GM12865 (cell line): Measurements from ENCODE around the gene MYOCD.

Experiments used
- DNase-seq: peaks from one replicate; pipeline ENCODE4 v3.0.0; 2010; ENCODE audit warnings: low read depth
- H3K4me3 ChIP-seq: 2 replicates; pipeline ENCODE4 v1.5.1; 2011; ENCODE audit warnings: mild to moderate bottlenecking, low read depth, low read length, control low read depth
- TF ChIP-seq, protein P1 (sequence below): IDR thresholded peaks from 2 replicates; pipeline ENCODE4 v1.5.1; 2011; ENCODE audit warnings: low read length, control low read depth, low read depth, inconsistent platforms; ENCODE audit not compliant: insufficient read depth; ENCODE audit errors: missing control alignments

MYOCD gene

DNA sequence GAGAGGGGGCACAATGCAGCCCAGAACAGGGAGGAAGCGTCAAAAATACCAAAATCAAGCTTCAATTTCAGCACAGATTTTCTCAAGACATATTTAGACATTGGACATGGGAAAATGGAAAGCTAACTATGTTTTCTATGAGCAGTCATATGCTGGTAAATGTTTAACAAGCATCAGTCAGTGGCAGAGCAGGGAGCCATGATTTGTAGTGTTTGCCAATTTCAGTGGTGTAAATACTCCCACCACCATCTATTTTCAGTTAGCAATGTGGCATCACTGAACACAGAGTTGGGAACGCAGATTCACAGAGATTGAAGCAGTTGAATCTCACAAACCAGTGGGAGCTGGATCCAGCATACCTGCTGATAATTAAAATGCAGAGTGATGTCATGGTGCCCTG lies 24.6 kb upstream of the MYOCD start:
- DNase-seq: no peak
- no peak overlapping the region for H3K4me3 ChIP-seq
- TF ChIP-seq, protein P1, sequence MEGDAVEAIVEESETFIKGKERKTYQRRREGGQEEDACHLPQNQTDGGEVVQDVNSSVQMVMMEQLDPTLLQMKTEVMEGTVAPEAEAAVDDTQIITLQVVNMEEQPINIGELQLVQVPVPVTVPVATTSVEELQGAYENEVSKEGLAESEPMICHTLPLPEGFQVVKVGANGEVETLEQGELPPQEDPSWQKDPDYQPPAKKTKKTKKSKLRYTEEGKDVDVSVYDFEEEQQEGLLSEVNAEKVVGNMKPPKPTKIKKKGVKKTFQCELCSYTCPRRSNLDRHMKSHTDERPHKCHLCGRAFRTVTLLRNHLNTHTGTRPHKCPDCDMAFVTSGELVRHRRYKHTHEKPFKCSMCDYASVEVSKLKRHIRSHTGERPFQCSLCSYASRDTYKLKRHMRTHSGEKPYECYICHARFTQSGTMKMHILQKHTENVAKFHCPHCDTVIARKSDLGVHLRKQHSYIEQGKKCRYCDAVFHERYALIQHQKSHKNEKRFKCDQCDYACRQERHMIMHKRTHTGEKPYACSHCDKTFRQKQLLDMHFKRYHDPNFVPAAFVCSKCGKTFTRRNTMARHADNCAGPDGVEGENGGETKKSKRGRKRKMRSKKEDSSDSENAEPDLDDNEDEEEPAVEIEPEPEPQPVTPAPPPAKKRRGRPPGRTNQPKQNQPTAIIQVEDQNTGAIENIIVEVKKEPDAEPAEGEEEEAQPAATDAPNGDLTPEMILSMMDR: no peak

DNA sequence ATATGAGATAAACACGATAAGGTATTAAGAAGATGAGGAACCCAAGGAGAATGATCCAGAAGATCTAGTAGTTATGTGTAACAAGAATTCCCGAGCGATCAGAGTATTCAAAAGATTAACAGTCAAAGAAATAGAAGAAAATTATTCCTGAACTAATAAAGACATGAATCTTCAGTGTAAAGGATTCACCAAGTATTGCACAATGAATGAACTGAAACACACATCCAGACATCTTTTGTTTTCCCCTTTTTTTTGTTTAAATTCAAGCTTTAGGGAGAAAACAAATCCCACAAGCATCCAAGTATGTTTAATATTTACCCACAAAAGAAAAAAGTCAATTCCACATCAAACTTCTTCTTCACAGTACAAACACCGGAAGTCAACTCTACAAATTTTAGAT lies 23.7 kb upstream of the MYOCD start:
- H3K4me3 ChIP-seq: no peak overlapping the region
- no peak for DNase-seq
- TF ChIP-seq, protein P1: no peak

DNA sequence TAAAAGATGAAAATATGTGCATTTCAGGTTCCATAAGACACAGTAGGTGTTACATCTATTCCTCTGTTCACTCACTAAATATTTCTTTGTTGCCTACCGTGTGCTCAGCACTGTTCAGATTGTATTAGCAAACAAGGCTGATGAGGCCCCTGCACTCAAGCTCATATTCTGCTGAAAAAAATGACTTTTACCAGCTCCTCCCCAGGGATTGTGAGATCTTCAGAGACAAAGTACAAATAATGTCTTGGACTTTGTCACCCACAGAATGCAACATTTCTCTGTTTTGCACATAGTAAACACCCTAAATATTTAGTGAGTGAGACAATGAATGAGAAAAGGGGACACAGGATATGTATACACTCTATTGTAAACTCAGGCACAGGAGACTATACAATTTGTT lies 21.9 kb upstream of the MYOCD start:
- DNase-seq: no peak
- no peak overlapping the region for H3K4me3 ChIP-seq
- TF ChIP-seq, protein P1: no peak

DNA sequence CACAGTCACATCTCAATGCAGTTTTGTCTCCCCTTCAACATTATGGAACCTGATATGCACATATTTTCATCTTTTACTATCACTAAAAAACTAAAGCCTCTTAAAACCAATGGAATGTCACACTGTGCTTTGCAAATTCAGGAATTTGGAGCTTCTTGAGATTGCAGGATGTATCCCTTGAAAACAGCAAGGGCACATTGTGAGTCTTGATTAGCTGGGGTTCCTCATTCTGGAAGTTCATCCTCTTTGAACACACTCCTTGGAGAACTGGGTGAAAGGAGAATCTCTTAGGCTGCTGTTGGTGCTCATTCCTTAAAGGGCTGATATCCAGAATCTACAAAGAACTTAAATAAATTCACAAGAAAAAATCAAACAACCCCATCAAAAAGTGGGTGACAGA lies 21.1 kb upstream of the MYOCD start:
- no peak for DNase-seq

DNA sequence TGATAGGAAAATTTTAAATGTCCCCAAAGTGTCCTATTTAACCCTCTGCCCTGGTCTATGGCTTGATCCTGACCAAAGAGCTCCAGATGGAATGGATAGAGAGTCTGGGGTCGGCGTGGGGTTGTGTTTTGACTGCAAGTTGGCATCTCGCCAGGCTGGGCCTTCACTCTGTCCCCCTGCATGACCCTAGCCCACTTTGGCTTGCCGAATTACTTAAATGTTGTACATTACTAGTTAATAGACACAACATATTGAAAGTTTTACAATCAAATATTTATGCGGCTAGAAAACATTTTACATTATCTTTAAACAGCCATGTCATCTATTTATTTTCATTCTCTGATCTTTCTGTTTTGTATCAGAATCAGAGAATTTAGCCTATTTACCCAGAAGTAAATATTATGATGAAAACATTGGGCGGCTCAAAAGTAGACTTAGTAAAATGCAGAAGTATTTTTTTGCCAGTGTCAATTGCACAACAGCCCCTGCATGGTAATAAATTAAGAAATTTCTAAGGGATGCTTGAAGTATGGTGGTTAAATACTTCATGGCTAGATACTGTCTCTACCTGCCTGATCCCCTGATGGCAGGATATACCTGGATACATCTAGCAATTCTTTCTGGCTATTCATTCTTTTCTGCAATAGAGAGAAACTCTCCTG lies 18.8 kb upstream of the MYOCD start:
- TF ChIP-seq, protein P1: no peak
- H3K4me3 ChIP-seq: no peak overlapping the region
- DNase-seq: no peak

More for the DNA sequence above, 21.1 kb upstream of the MYOCD start:
- TF ChIP-seq, protein P1: no peak
- no peak overlapping the region for H3K4me3 ChIP-seq

DNA sequence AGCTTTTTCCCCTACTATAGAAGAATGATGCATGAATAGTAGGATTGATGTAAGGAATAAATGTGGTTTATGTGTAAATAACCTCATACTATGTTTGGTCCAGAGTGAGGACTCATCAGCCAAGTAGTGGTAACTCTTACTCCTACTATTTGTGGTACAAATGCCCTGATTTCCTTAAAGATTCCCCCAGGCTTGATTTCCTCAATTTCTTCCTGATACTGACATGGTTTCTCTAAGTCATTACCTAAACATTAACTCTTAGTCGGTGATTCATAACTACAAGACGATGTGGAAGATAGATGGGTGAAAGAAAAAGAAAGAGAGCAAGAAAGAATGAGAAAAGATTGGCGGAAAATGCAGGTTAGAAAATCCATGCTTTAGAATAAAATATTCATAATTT lies 17.2 kb upstream of the MYOCD start:
- H3K4me3 ChIP-seq: no peak overlapping the region
- no peak for DNase-seq
- TF ChIP-seq, protein P1: no peak

DNA sequence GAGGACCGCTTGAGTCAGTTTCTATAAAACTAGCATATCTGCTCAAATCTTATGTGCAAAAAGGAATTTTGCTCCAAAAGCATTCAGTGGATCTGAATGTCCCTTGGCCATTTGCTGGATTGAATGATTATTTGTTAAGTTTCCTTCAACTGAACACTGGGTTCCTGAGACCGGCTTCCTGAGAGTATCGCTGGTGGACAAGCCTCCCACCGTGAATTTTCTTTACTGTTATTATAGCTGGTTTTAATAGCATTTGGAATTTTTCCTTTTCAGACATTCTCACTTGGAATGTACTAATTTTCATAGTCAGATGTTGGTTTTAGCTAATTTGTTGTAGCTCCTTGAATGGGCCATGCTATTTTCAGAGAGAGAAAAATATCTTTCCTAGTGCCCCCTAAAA lies 9.8 kb upstream of the MYOCD start:
- DNase-seq: no peak
- H3K4me3 ChIP-seq: no peak overlapping the region
- TF ChIP-seq, protein P1: no peak
